ENCODE results near the gene NINJ1. TPM values are rescaled to one million over a fixed set of nuclear protein-coding genes. Genes with fewer than 3 reads are reported as not detected.

The NINJ1 gene
- total RNA-seq, 4 donors from 2014 or later = 29.5 to 67.7 (median 38.5) TPM

- Histone ChIP-seq H3K27me3 (no peaks in the 10 kb centered on the region), H3K27ac (no peak overlapping the region), H3K4me1 (peaks cover 22 to 31% (median 27%) of the 10 kb centered on the region in 4 donors), H3K9me3 (no peaks in the 10 kb centered on the region), H3K4me3 (no peak overlapping the region), H3K36me3 (no peaks in the 10 kb centered on the region)
- intact Hi-C loops (cut with DNase I; ENCODE audit: low total_unique reads) (no loop called here), in situ Hi-C loops (cut with MboI; ENCODE audit: low pct_ligation_motif_present in 1 of 4, low pct_unique_long_range_greater_than_20kb in 1 of 4, low sequenced_read_pairs in 3 of 4) (no loop called here)
- TF ChIP-seq POLR2AphosphoS5 (IDR thresholded peaks at IDR 0.05) = no peak
- TF ChIP-seq CTCF (IDR thresholded peaks at IDR 0.05) = no peak
- peak; percentile 46 for DNase-seq
- 69% methylated on average over 11 of the region's 11 CpGs; no CpG with 5 or more reads in 1 of the 2 donors for WGBS, 2 donors (ENCODE audit: low coverage in 1 of 2)
Observed at GRCh38 chr9:93137362-93137761, 3.3 kb upstream of the NINJ1 start.

DNA sequence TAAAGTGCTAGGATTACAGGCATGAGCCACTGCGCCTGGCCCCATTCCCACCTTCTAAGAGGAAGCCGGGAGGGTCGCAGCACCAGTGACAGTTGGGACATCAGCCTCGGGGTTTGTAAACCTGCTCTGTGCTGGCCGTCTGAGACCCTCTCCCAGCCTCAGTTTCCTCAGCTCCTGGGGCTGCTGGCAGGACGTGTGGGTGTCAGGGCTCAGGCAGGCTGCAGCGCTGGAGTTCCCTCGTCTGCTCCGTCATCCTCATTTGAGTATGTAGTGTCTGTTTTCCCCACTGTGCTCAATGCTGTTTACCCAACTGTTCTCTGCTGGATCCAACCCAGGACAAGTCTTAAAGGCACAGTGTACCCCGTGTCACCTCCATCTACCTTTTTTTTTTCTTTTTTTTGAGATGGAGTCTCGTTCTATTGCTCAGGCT is 2.0 kb upstream of the NINJ1 start:
- Histone ChIP-seq H3K4me1 (peaks cover 36 to 45% (median 40%) of the 10 kb centered on the region in 4 donors), H3K27ac (no peak overlapping the region), H3K9me3 (no peaks in the 10 kb centered on the region), H3K4me3 (no peak overlapping the region), H3K27me3 (no peaks in the 10 kb centered on the region), H3K36me3 (no peaks in the 10 kb centered on the region)
- 31 to 63% methylated on average over 1 to 5 of the region's 11 CpGs for WGBS, 2 donors (ENCODE audit: low coverage in 1 of 2)
- in situ Hi-C loops (cut with MboI; ENCODE audit: low pct_ligation_motif_present in 1 of 4, low pct_unique_long_range_greater_than_20kb in 1 of 4, low sequenced_read_pairs in 3 of 4) = no loop called here
- intact Hi-C loops (cut with DNase I; ENCODE audit: low total_unique reads) = no loop called here
- no peak for DNase-seq
- TF ChIP-seq POLR2A (IDR thresholded peaks at IDR 0.05) (no peak), POLR2AphosphoS5 (IDR thresholded peaks at IDR 0.05) (peak in 2 of 3 donors; percentile 19 to 25)

DNA sequence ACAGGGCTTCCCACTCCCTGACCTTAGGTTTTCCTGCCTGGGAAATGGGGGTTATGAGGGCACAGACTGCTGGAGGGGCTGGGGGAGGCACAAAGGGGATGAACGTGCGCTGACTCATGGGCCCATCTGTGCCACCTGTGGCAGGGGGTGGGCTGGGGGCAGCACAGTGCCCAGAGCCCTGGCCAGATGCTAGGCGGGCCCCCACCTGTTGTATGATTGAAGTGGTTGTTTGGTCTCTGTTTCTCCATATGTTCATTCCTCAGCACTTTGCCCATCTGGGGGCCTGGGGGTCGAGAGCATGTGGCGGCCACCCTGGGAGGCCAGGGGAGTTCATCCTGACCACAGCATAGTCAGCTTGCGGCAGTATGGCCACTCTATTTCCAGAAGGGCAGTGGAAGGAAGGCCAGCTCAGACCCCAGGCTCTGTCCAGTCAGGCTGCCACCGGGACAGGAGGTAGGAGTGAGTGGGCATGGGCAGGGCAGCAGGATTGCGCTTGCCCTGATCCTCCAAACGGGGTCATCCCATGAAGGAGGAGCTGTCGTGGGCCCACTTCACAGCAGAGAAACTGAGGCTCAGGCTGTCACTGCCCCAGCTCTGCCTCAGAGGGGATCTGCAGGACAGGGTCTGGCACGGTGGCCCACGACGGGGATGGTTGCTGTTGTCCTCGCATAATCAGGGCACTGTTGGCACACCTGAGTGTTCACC is 841 bp upstream of the NINJ1 start:
- Histone ChIP-seq H3K9me3 (no peaks in the 10 kb centered on the region), H3K4me1 (peaks cover 39 to 54% (median 49%) of the 10 kb centered on the region in 4 donors), H3K4me3 (peak overlapping the region; percentile 66 to 77 (median 72)), H3K27ac (peak overlapping the region; percentile 95 to 100 (median 96)), H3K27me3 (no peaks in the 10 kb centered on the region), H3K36me3 (no peaks in the 10 kb centered on the region)
- 43 to 74% methylated on average over 2 to 11 of the region's 14 CpGs for WGBS, 2 donors (ENCODE audit: low coverage in 1 of 2)
- TF ChIP-seq EP300 (IDR thresholded peaks at IDR 0.05; ENCODE audit: low read depth) (no peak), POLR2AphosphoS5 (IDR thresholded peaks at IDR 0.05) (no peak), POLR2A (IDR thresholded peaks at IDR 0.05) (no peak), CTCF (IDR thresholded peaks at IDR 0.05) (no peak)
- intact Hi-C loops (cut with DNase I; ENCODE audit: low total_unique reads) (no loop called here), in situ Hi-C loops (cut with MboI; ENCODE audit: low pct_ligation_motif_present in 1 of 4, low pct_unique_long_range_greater_than_20kb in 1 of 4, low sequenced_read_pairs in 3 of 4) (no loop called here)
- DNase-seq = no peak

DNA sequence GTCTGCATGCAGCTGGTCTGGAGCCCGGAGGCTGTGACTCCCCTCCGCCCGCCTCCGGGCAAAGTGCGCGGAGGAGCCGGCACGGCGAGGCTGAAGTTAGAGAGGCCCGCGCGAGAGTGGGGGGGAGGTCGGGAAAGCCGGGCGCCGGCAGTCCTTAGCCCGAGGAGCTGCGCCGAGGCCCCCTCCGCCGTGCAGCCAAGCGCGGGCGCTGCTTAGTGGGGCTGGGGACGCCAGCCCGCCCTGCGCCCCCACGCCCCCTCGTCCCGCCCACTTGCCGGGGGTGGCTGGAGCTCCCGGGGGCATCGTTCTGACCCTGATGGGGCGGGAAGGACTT is 403 bp downstream of the NINJ1 start:
- Histone ChIP-seq H3K4me1 (peaks cover 43 to 66% (median 56%) of the 10 kb centered on the region in 4 donors), H3K27ac (peak overlapping the region; percentile 95 to 100 (median 96)), H3K4me3 (peak overlapping the region; percentile 56 to 77 (median 69)), H3K36me3 (no peaks in the 10 kb centered on the region), H3K27me3 (no peaks in the 10 kb centered on the region), H3K9me3 (no peaks in the 10 kb centered on the region)
- intact Hi-C loops (cut with DNase I; ENCODE audit: low total_unique reads) (no loop called here), in situ Hi-C loops (cut with MboI; ENCODE audit: low pct_ligation_motif_present in 1 of 4, low pct_unique_long_range_greater_than_20kb in 1 of 4, low sequenced_read_pairs in 3 of 4) (no loop called here)
- 0% methylated on average over 14 of the region's 34 CpGs; no CpG with 5 or more reads in 1 of the 2 donors for WGBS, 2 donors (ENCODE audit: low coverage in 1 of 2)
- DNase-seq = peak; percentile 86
- TF ChIP-seq EP300 (IDR thresholded peaks at IDR 0.05; ENCODE audit: low read depth) = no peak
- no peak for TF ChIP-seq CTCF (IDR thresholded peaks at IDR 0.05)
- peak; percentile 84 for TF ChIP-seq POLR2A (IDR thresholded peaks at IDR 0.05)
- peak; percentile 47 to 84 (median 84) for TF ChIP-seq POLR2AphosphoS5 (IDR thresholded peaks at IDR 0.05)
